Measurements from ENCODE around the gene BST1.
A peak's percentile ranks its signal among the peaks of the same experiment; 100 is the strongest.
"Not testable (repeated sequence)": the region's sequence is repeated elsewhere in the genome, so short reads cannot be mapped to it uniquely, and the experiment has no call there.

The BST1 gene

GRCh38 chr4:15762460-15762859 lies 59.6 kb downstream of the BST1 start:
- H3K9me3 ChIP-seq (ENCODE audit: control insufficient read depth, insufficient read depth, low read length); H3K4me1 ChIP-seq (ENCODE audit: control insufficient read depth, insufficient read depth, low read length); H3K36me3 ChIP-seq (ENCODE audit: control insufficient read depth, insufficient read depth, low read length); H3K27me3 ChIP-seq (ENCODE audit: control insufficient read depth, insufficient read depth, low read length); H3K27ac ChIP-seq (ENCODE audit: low read depth, low read length); H3K9ac ChIP-seq (ENCODE audit: low read depth, low read length); H3K4me3 ChIP-seq (ENCODE audit: low read depth, low read length): not testable (repeated sequence)

DNA sequence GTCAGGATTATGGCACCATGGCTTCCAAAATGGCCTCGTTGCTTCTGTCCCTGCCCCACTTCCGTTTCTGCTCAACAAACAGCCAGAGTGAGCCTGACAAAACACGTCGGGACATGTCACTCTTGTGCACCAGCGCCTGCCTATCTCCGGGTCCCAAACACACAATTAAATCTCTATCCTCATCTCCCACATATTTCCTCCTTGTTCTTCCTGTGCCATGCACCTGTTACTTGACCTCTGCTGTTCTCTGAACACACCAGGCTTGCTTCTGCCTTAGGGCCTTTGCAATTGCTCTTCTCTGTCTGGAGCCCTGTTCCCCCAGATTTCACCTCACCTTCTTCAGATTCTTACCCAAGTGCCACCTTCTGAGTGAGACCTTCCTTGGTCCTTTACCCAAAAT lies 62.5 kb downstream of the BST1 start:
- no peaks in the 10 kb centered on the region for H3K36me3 ChIP-seq (ENCODE audit: control insufficient read depth, insufficient read depth, low read length)
- H3K9ac ChIP-seq (ENCODE audit: low read depth, low read length): no peak overlapping the region
- no peak overlapping the region for H3K4me3 ChIP-seq (ENCODE audit: low read depth, low read length)
- no peaks in the 10 kb centered on the region for H3K4me1 ChIP-seq (ENCODE audit: control insufficient read depth, insufficient read depth, low read length)
- H3K27ac ChIP-seq (ENCODE audit: low read depth, low read length): no peak overlapping the region
- no peaks in the 10 kb centered on the region for H3K9me3 ChIP-seq (ENCODE audit: control insufficient read depth, insufficient read depth, low read length)
- H3K27me3 ChIP-seq (ENCODE audit: control insufficient read depth, insufficient read depth, low read length): no peaks in the 10 kb centered on the region

DNA sequence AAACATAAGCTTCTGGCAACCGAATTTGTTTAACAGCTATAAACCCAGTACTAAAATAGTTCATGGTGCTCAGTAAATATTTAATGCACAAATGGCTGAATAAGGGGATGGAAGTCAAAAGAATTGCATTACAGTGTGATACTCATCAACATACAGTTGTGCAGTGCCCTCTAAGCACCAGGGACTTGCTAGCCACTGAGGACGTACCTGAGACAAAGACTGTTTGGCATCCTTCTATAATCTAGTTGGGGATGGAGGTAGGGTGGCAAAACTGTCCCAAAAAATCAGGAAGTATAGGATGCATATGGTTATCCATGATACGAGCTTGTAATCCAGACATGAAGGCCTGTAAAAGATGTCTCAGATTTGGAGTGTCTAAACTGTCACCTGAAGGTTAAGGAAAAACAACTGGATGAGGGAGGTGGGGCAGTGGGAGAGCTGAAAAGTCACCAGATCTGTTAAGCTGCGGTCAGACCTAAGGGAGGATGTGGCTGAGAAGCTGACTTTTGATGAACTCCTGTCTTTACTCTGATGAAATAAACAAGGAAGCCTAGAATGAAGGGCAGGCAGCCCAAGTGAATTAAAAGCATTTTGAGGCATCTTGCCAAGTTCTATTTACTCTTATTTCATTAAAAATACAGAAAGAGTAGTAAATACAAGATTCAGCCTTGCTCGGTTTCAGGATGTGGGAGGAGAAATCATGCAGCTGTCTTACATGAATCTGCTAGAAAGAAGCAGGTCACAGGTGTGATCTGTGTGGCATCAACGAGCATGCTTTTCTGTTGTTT lies 63.2 kb downstream of the BST1 start:
- H3K4me1 ChIP-seq (ENCODE audit: control insufficient read depth, insufficient read depth, low read length): no peaks in the 10 kb centered on the region
- H3K4me3 ChIP-seq (ENCODE audit: low read depth, low read length): no peak overlapping the region
- no peak overlapping the region for H3K9ac ChIP-seq (ENCODE audit: low read depth, low read length)
- H3K27ac ChIP-seq (ENCODE audit: low read depth, low read length): no peak overlapping the region
- H3K36me3 ChIP-seq (ENCODE audit: control insufficient read depth, insufficient read depth, low read length): no peaks in the 10 kb centered on the region
- H3K9me3 ChIP-seq (ENCODE audit: control insufficient read depth, insufficient read depth, low read length): no peaks in the 10 kb centered on the region
- no peaks in the 10 kb centered on the region for H3K27me3 ChIP-seq (ENCODE audit: control insufficient read depth, insufficient read depth, low read length)

- Histone ChIP-seq H3K9me3 (ENCODE audit: control insufficient read depth, insufficient read depth, low read length) (no peaks in the 10 kb centered on the region), H3K27me3 (ENCODE audit: control insufficient read depth, insufficient read depth, low read length) (no peaks in the 10 kb centered on the region), H3K27ac (ENCODE audit: low read depth, low read length) (no peak overlapping the region), H3K36me3 (ENCODE audit: control insufficient read depth, insufficient read depth, low read length) (no peaks in the 10 kb centered on the region), H3K9ac (ENCODE audit: low read depth, low read length) (no peak overlapping the region), H3K4me3 (ENCODE audit: low read depth, low read length) (no peak overlapping the region), H3K4me1 (ENCODE audit: control insufficient read depth, insufficient read depth, low read length) (no peaks in the 10 kb centered on the region)
Measured at GRCh38 chr4:15766821-15767220, 64.0 kb downstream of the BST1 start.

DNA sequence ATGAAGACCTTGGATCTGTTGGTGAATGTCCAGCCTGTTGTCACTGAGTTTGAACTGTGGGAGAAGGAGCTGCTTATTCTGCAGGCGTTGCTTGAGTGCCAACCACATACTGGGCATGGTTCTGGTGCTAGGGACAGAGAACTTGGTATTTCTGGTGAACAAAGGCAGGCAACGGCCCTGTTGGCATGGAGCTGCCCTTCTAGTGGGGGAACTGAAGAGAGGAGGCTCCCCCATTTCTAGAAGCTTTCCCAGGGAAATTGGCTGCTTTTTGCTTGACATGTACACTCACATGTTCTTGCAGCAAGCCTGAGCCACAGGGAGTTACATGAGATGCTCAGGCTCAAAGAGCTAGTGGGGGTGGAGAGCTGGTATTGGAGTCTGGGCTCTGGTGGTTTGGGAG lies 66.3 kb downstream of the BST1 start:
- Histone ChIP-seq H3K9ac (ENCODE audit: low read depth, low read length) (no peak overlapping the region), H3K27ac (ENCODE audit: low read depth, low read length) (no peak overlapping the region), H3K4me1 (ENCODE audit: control insufficient read depth, insufficient read depth, low read length) (no peaks in the 10 kb centered on the region), H3K36me3 (ENCODE audit: control insufficient read depth, insufficient read depth, low read length) (no peaks in the 10 kb centered on the region), H3K9me3 (ENCODE audit: control insufficient read depth, insufficient read depth, low read length) (no peaks in the 10 kb centered on the region), H3K4me3 (ENCODE audit: low read depth, low read length) (no peak overlapping the region), H3K27me3 (ENCODE audit: control insufficient read depth, insufficient read depth, low read length) (peaks cover 7% of the 10 kb centered on the region; the same call in 1 of the 2 replicates)

DNA sequence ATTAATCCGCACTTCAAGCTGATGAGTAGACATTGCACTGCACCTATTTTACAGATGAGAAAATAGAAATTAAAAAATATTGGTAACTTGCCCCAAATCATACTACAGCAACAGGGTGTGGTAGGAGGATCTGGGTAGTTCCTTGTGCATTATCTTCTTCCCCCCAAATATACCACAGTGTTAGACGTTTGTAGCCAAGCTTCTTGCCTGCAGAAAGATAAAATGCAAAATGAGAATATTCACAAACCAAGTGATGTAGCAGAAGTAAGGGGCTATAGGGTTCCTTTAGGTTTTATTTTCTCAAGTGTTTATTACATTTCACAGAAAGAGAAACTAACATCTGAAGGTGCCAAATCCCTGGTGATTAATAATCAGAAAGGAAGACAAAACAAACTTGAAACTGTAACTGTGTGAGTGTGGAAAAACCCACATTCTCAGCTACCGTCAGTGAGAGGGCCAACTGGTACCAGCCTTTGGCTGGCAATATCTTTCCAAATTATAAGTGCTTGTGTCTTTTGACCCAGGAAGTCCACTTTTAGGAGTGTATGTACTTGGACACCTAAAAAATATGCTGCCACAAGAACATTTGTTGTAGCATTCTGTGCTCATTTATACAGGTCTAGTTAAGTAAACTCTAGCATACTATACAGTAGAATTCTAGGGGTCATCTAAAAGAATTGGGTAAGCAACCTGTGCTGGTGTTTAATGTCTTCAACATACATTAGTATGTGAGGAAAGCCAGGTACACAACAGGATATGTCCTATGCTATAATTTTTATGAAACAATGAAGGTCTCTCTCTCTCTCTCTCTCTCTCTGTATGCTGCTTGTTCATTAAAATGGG lies 68.6 kb downstream of the BST1 start:
- Histone ChIP-seq H3K4me3 (ENCODE audit: low read depth, low read length) (no peak overlapping the region), H3K36me3 (ENCODE audit: control insufficient read depth, insufficient read depth, low read length) (no peaks in the 10 kb centered on the region), H3K27me3 (ENCODE audit: control insufficient read depth, insufficient read depth, low read length) (peaks cover 27% of the 10 kb centered on the region), H3K9me3 (ENCODE audit: control insufficient read depth, insufficient read depth, low read length) (no peaks in the 10 kb centered on the region), H3K9ac (ENCODE audit: low read depth, low read length) (no peak overlapping the region), H3K4me1 (ENCODE audit: control insufficient read depth, insufficient read depth, low read length) (no peaks in the 10 kb centered on the region), H3K27ac (ENCODE audit: low read depth, low read length) (no peak overlapping the region)

DNA sequence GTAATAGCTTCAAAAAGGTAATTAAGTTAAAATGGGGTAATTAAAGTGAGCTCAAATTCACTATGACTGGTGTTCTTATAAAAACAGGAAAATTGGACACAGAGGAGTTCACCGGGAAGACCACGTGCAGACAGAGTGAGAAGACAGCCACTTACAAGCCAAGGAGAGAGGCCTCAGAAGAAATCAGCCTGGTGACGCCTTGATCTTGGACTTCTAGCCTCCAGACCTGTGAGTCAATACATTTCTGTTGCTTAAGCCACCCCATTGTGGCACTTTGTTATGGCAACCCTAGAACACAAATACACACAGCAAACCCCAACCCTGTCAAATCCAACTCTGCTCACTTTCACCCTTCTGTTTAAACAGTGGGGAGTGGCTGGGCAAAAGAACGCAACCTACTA lies 71.2 kb downstream of the BST1 start:
- Histone ChIP-seq H3K27me3 (ENCODE audit: control insufficient read depth, insufficient read depth, low read length) (peaks cover 53% of the 10 kb centered on the region), H3K36me3 (ENCODE audit: control insufficient read depth, insufficient read depth, low read length) (no peaks in the 10 kb centered on the region), H3K4me3 (ENCODE audit: low read depth, low read length) (no peak overlapping the region), H3K9me3 (ENCODE audit: control insufficient read depth, insufficient read depth, low read length) (no peaks in the 10 kb centered on the region), H3K4me1 (ENCODE audit: control insufficient read depth, insufficient read depth, low read length) (no peaks in the 10 kb centered on the region), H3K27ac (ENCODE audit: low read depth, low read length) (no peak overlapping the region), H3K9ac (ENCODE audit: low read depth, low read length) (no peak overlapping the region)

GRCh38 chr4:15776871-15777648 lies 74.2 kb downstream of the BST1 start:
- H3K27ac ChIP-seq (ENCODE audit: low read depth, low read length): no peak overlapping the region

GRCh38 chr4:15777697-15778288 lies 74.9 kb downstream of the BST1 start:
- peaks cover 63% of the 10 kb centered on the region for H3K27me3 ChIP-seq (ENCODE audit: control insufficient read depth, insufficient read depth, low read length)
- no peak overlapping the region for H3K9ac ChIP-seq (ENCODE audit: low read depth, low read length)
- no peak overlapping the region for H3K27ac ChIP-seq (ENCODE audit: low read depth, low read length)
- peak overlapping the region; percentile 58 for H3K4me3 ChIP-seq (ENCODE audit: low read depth, low read length)
- H3K36me3 ChIP-seq (ENCODE audit: control insufficient read depth, insufficient read depth, low read length): no peaks in the 10 kb centered on the region
- peaks cover 5% of the 10 kb centered on the region; the same call in 1 of the 2 replicates for H3K4me1 ChIP-seq (ENCODE audit: control insufficient read depth, insufficient read depth, low read length)
- no peaks in the 10 kb centered on the region for H3K9me3 ChIP-seq (ENCODE audit: control insufficient read depth, insufficient read depth, low read length)

More at GRCh38 chr4:15776871-15777648, 74.2 kb downstream of the BST1 start:
- no peak overlapping the region for H3K4me3 ChIP-seq (ENCODE audit: low read depth, low read length)
- no peak overlapping the region for H3K9ac ChIP-seq (ENCODE audit: low read depth, low read length)
- peaks cover 67% of the 10 kb centered on the region for H3K27me3 ChIP-seq (ENCODE audit: control insufficient read depth, insufficient read depth, low read length)
- peaks cover 5% of the 10 kb centered on the region; the same call in 1 of the 2 replicates for H3K4me1 ChIP-seq (ENCODE audit: control insufficient read depth, insufficient read depth, low read length)
- H3K9me3 ChIP-seq (ENCODE audit: control insufficient read depth, insufficient read depth, low read length): no peaks in the 10 kb centered on the region
- H3K36me3 ChIP-seq (ENCODE audit: control insufficient read depth, insufficient read depth, low read length): no peaks in the 10 kb centered on the region

DNA sequence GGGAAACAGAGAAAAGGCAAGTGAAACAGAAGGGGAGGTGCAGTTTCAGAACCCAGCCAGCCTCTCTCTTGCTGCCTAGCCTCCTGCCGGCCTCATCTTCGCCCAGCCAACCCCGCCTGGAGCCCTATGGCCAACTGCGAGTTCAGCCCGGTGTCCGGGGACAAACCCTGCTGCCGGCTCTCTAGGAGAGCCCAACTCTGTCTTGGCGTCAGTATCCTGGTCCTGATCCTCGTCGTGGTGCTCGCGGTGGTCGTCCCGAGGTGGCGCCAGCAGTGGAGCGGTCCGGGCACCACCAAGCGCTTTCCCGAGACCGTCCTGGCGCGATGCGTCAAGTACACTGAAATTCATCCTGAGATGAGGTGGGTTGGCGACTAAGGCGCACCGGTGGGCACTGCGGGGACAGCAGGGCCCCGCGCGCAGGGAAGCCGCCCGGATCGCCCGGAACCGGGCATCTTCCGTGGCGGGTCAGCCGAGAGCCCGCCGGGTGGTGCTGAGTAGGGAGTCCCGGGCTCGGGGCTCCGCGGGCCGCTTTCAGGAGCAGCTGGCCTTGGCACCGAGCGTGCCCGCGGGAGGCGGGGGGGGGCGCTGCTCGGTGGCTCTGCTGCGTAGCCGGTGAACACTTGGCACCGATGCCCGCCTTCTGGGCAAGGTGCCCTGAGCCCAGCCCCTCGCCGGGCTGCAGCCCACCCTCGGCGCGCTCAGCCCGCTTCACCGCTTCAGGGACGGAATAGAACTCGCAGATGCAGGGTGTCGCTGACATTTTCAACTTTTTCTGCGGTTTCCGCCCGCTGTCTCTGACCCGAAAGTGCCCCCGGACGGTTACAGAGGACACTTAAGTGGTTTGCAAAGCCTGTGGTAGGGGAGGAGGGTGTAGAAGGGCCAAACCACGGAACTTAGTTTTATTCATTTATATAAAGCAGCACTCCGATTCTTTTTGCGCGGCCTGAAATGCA lies 75.7 kb downstream of the BST1 start, which contains the start of gene CD38:
CD38 (plus strand) TSS at position 40 of the 953 bp plus-strand sequence; CDS start at position 127, 87 bp downstream.
- H3K27ac ChIP-seq (ENCODE audit: low read depth, low read length): peak within 1 kb of the TSS; percentile 4
- peaks cover 5% of the 10 kb centered on the region; the same call in 1 of the 2 replicates for H3K4me1 ChIP-seq (ENCODE audit: control insufficient read depth, insufficient read depth, low read length)
- no peaks in the 10 kb centered on the region for H3K36me3 ChIP-seq (ENCODE audit: control insufficient read depth, insufficient read depth, low read length)
- peaks cover 63% of the 10 kb centered on the region for H3K27me3 ChIP-seq (ENCODE audit: control insufficient read depth, insufficient read depth, low read length)
- H3K9me3 ChIP-seq (ENCODE audit: control insufficient read depth, insufficient read depth, low read length): no peaks in the 10 kb centered on the region
- peak within 1 kb of the TSS; percentile 58 for H3K4me3 ChIP-seq (ENCODE audit: low read depth, low read length)
- H3K9ac ChIP-seq (ENCODE audit: low read depth, low read length): no peak within 1 kb of the TSS

Measured in HUES48 (cell line).